22Rv1 (cell line): ENCODE results near the gene ULBP1.
"Not testable (repeated sequence)": the region's sequence is repeated elsewhere in the genome, so short reads cannot be mapped to it uniquely, and the experiment has no call there.

Experiments
- H3K27ac ChIP-seq: fragments of 450-650 bp; 2 replicates; pipeline ENCODE4 v1.5.1; 2017
- ZFX ChIP-seq: fragments of 450-650 bp; IDR thresholded peaks from 2 replicates; pipeline ENCODE4 v1.6.1; 2017; ENCODE audit warnings: antibody characterized with exemption, borderline replicate concordance
- TF ChIP-seq, protein P1 (sequence below): fragments of 450-650 bp; IDR thresholded peaks from 2 replicates; pipeline ENCODE4 v1.5.1; 2017; ENCODE audit warnings: mild to moderate bottlenecking

Gene ULBP1

DNA sequence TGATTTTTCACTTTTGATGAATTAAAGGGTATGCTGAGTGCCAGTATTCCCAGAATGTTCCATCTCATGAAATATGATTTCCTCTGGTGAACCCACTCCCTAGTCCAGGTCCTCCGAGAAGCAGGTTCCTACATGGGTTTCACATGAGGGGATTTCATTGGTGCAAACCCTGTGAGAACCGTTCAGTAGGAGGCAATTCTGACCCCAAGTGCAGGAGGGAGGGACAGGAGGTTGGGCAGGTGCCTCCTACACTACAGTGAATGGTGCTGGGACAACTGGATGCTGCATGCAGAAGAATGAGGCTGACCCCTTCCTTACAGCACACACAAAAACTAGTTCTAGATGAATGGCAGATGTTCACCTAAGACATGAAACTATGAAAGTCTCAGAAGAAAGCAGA, 27.0 kb upstream of the ULBP1 start:
- no peak for TF ChIP-seq ZFX
- TF ChIP-seq, protein P1, sequence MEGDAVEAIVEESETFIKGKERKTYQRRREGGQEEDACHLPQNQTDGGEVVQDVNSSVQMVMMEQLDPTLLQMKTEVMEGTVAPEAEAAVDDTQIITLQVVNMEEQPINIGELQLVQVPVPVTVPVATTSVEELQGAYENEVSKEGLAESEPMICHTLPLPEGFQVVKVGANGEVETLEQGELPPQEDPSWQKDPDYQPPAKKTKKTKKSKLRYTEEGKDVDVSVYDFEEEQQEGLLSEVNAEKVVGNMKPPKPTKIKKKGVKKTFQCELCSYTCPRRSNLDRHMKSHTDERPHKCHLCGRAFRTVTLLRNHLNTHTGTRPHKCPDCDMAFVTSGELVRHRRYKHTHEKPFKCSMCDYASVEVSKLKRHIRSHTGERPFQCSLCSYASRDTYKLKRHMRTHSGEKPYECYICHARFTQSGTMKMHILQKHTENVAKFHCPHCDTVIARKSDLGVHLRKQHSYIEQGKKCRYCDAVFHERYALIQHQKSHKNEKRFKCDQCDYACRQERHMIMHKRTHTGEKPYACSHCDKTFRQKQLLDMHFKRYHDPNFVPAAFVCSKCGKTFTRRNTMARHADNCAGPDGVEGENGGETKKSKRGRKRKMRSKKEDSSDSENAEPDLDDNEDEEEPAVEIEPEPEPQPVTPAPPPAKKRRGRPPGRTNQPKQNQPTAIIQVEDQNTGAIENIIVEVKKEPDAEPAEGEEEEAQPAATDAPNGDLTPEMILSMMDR, result no peak

DNA sequence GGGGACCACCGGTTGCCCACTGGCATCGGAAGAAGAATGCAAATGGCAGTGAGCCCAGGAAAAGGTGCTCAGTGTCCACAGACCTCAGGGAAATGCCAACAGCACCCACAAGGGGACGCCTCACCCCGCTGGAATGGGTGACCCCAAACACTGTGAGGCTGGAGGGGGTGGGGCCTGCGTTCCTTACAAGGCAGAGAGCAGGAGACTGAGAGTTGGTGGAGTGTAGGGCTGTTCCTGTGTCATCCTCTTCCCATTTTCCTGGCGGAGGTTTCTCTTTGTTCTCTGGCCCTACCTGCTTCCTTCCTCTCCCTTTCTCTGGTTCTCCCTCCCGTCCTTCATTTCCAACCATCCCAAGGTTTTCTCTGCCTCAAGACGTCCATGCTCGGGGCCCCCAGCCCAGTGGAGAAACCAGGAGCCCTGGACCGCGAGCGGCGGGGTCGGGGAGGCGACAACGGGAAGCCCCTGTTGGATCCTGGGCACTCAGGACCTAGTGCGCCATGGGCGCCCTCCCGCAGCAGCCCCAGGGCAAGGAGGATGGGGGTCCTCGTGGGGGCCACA, 25.7 kb upstream of the ULBP1 start:
- H3K27ac ChIP-seq, result not testable (repeated sequence)

More for the DNA sequence above, 27.0 kb upstream of the ULBP1 start:
- no peak overlapping the region for H3K27ac ChIP-seq

DNA sequence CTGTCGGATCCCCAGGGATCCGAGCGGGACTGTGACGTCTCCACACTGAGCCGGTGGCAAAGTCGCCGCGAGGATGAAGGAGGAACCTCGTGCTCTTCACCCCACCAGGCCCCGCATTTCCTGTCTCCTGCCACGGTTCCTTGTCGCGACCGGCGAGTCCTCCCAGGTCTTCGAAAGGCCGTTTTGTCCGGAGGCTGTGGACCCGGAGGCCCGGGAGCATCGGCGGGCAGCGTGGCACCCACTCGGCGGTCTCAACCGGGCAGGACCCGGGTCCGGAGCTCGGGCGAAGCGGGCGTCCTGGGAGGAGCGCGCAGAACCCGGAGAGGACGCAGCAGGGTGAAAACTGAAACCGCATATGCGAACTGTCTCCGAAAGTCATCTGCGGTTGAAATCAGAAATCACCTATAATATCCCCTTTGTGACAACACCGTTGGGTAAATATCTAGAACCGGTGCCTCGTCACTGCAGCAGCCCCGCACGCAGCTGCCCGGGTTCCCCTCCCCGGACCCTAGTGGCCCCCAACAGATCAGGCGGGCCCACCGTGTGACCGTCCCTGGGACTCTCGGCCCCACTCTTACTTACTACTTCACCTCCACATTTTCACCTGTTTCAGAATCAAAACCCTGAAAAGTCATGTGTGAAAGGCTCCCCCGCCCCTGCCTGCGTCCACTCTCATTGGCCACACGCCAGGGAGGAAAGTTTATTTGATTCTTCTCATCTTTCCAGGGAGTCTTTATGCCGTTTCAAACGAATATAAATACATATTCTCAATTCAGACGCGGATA, 25.0 kb upstream of the ULBP1 start:
- TF ChIP-seq ZFX, result no peak
- TF ChIP-seq, protein P1, result no peak
- no peak overlapping the region for H3K27ac ChIP-seq

DNA sequence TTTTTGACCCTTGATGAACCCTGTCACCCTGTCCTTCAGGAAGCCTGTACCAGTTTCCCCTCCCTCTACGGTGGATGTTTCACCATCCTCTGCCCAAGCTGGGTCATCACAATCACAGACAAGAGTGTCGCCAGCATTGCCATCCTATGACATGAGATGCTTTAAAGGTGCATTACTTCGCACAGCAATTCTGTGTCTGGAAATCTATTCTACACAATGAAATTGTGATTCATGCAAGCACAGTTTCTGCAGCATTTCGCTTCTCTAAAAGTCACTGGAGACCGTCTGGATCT, 24.4 kb upstream of the ULBP1 start:
- TF ChIP-seq, protein P1, result no peak
- H3K27ac ChIP-seq, result no peak overlapping the region

DNA sequence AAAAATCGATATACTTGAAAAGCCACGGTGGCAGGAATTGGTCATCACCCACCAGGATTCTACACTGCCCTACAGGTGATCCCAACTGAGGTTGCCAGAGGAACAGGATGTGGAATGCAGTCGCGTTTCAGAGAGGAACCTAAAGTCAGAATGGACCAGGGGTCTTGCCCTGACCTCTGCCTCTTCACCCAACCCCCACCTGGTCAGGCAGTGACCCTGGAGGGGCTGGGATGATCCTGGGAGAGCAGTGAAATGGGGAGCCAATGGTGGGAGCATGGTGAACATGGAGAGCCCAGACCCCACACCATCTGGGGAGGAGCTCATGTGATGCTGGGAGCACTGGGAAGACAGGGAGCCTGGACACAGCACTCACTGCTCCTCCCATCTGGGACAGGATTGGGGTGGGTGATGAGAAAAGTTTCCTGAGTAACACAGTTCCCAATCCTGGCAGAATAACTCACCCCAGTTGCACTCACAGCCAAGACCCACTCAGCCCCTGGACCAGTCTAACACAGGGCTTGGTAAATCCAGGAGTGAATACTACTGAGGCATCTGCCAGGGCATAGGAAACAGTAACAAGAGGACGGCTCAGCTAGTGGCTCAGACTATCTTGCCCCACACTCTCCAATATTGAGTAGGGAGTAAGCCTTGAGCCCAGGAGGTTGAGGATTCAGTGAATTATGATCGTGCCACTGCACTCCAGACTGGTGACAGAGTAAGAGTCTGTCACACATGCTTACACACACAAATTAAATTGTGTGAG, 23.7 kb upstream of the ULBP1 start:
- TF ChIP-seq, protein P1, result no peak
- no peak for TF ChIP-seq ZFX
- no peak overlapping the region for H3K27ac ChIP-seq

DNA sequence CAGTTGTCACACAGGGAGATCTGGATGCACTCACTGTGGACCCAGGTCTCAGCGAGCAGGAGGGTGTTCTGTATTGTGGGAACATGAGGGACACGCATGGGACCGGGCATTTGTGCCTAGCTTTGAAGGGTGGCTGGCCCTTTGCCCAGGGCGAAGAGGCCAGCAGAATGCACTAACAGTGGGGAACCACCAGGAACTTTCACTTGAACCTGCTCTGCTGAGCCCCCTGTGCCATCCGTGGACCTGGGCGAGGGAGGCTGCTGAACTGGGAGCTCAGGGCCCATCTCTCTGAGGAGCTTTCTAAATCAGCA, 23.1 kb upstream of the ULBP1 start:
- no peak overlapping the region for H3K27ac ChIP-seq
- TF ChIP-seq, protein P1, result no peak
- TF ChIP-seq ZFX, result no peak

DNA sequence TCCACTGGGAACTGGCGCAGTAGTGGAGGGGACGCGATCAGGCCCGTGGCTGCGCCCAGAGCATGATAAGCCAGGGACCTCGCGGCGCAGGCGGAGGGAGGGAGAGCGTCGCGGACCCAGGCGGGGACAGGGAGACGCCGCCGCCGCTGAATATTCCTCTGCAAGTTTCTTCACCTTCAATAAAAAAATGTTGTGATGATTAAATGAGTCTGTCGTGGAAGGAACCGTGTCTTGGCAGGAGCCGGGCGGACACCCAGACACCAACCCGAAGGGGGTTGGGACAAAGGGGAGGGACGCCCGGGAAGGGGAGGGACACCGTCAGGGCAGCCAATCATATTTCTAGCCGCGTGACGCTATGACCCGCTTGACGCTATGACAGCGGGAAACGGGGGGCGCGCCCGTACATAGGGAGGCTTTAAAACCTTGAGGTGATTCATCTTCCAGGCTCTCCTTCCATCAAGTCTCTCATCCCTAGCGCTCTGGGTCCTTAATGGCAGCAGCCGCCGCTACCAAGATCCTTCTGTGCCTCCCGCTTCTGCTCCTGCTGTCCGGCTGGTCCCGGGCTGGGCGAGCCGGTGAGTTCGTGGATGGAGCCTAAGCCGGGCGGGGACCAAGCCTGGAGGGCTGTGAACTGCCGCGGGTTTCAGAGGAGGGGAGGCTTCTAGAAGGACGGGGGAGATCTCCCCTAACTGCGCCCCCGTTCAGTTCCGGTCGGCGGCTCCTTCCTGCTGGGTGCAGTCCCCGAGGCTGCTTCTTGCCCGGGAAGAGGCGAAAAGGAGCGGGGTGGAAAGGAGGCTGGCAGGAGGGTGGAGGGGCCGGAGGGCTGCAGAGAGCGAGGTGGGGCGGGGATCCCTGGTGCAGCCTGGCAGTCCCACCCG, 21.9 kb upstream of the ULBP1 start, which contains the start of gene ULBP2:
Gene ULBP2, plus strand, starts transcription at position 432 of the 878 bp plus-strand sequence. Its CDS starts 59 bp downstream, at position 491.
- TF ChIP-seq ZFX, result no peak
- TF ChIP-seq, protein P1, result no peak
- H3K27ac ChIP-seq, result no peak within 1 kb of the TSS
